SH-SY5Y (cell line): ENCODE measurements around the gene DDIAS.

Source experiments
- GATA2 ChIP-seq: IDR thresholded peaks from 2 replicates; pipeline ENCODE4 v1.6.1; 2011; ENCODE audit warnings: mild to moderate bottlenecking, low read depth, low read length
- GATA3 ChIP-seq: IDR thresholded peaks from 2 replicates; pipeline ENCODE4 v1.6.1; 2011; ENCODE audit warnings: low read depth, mild to moderate bottlenecking, low read length, moderate library complexity

Gene DDIAS

GRCh38 chr11:82975882-82976281, 74.3 kb downstream of the DDIAS start:
- no peak for TF ChIP-seq GATA3
- no peak for TF ChIP-seq GATA2

- no peak for TF ChIP-seq GATA3
- TF ChIP-seq GATA2, result no peak
Observed at GRCh38 chr11:82976786-82977185, 75.2 kb downstream of the DDIAS start.

- TF ChIP-seq GATA3, result no peak
- TF ChIP-seq GATA2, result no peak
Observed at GRCh38 chr11:82978422-82979099, 77.0 kb downstream of the DDIAS start.

GRCh38 chr11:82979824-82980223, 78.3 kb downstream of the DDIAS start:
- no peak for TF ChIP-seq GATA3
- no peak for TF ChIP-seq GATA2

- TF ChIP-seq GATA3 (no peak), GATA2 (no peak)
Observed at GRCh38 chr11:82980292-82980691, 78.8 kb downstream of the DDIAS start.

GRCh38 chr11:82980947-82981346, 79.4 kb downstream of the DDIAS start:
- TF ChIP-seq GATA2, result no peak

DNA sequence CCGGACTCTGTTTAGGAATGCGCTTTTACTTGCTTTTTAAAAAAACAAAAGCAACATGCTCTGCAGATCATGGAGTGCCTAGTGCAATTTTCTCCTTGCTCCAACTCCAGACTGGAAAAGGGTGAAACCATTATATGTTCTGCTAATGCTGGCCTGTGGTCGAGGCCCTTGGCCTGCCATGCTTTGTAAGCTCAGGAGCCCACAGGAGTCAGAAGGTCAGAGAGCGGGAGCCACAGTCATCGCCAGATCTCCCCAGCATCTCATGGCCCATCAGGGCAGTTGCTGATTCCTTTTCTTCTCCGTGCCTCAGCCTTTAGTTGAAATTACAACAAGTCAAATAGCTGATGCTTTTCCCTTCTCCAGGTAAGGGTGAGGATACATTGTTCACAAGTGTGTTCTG, 80.3 kb downstream of the DDIAS start:
- TF ChIP-seq GATA2, result no peak
- TF ChIP-seq GATA3, result no peak
